Stimulated activated memory B cell treated with anti-CD40 and anti-IgM and Interleukin-4, amounts not matched to agents 10 μg/mL and 1 μg/mL and 100 μg/mL, for 72 hours (primary cell): ENCODE data around the gene HMX1.

Source experiments
- ATAC-seq: fragments of 150-1000 bp; cut with Tn5 transposase; 2 replicates; pipeline ENCODE4 v1.10.0; 2021
- H3K27ac Mint-ChIP-seq: one replicate; pipeline ENCODE4 v1.8.0; 2022; ENCODE audit warnings: mild to moderate bottlenecking, mixed read lengths
- H3K27me3 Mint-ChIP-seq: one replicate; pipeline ENCODE4 v1.8.0; 2022; ENCODE audit warnings: mixed read lengths
- H3K36me3 Mint-ChIP-seq: one replicate; pipeline ENCODE4 v1.8.0; 2022; ENCODE audit warnings: mixed read lengths
- H3K4me1 Mint-ChIP-seq: one replicate; pipeline ENCODE4 v1.8.0; 2022; ENCODE audit warnings: mixed read lengths
- H3K4me3 Mint-ChIP-seq: one replicate; pipeline ENCODE4 v1.8.0; 2022; ENCODE audit warnings: mild to moderate bottlenecking, moderate library complexity, mixed read lengths
- H3K9me3 Mint-ChIP-seq: one replicate; pipeline ENCODE4 v1.8.0; 2022; ENCODE audit warnings: mixed read lengths

Gene HMX1

DNA sequence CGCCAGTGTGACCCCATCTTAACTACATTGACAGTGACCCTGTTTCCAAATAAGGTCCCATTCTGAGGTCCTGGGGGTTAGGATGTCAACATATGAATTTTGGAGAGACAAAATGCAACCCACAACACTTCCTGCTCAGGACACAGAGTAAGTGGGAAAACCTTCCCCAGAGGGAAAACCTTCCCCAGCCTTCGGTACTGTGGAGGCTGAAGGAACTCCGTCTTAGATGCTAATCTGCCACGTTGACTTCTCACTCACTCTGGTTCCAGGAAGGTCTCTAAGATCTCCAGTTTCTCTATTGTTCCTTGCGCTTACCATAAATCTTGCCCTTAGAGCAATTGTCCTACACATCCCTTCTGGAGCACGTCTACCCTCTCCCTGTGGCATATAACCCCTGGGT is 29.7 kb upstream of the HMX1 start:
- H3K36me3 Mint-ChIP-seq = no peaks in the 10 kb centered on the region
- ATAC-seq = no peak
- peaks cover 17% of the 10 kb centered on the region for H3K27me3 Mint-ChIP-seq
- H3K4me3 Mint-ChIP-seq = no peak overlapping the region
- no peaks in the 10 kb centered on the region for H3K4me1 Mint-ChIP-seq
- H3K9me3 Mint-ChIP-seq = peaks cover 9% of the 10 kb centered on the region
- H3K27ac Mint-ChIP-seq = no peak overlapping the region

DNA sequence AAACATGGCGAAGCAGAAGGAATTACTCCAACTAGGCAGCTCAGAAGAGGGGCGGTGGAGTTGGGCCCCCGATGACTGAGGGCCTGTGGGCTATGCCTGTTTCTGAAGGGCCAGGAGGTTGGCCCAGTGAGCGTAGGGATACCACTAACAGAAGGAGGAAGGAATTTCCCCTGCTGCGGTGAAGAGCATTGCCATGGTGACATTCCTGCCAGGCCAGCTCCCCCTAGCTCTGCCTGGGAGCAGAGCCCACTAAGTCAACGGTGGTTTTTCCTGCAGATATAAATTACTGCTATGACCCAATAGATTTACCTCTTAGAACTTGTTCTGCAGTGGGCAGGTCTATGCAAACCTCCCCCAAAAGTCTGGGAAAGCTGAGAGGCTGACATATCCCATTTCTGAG is 28.9 kb upstream of the HMX1 start:
- Mint-ChIP-seq H3K4me1 (no peaks in the 10 kb centered on the region), H3K27me3 (peaks cover 19% of the 10 kb centered on the region), H3K27ac (no peak overlapping the region), H3K9me3 (peaks cover 9% of the 10 kb centered on the region), H3K4me3 (no peak overlapping the region), H3K36me3 (no peaks in the 10 kb centered on the region)
- ATAC-seq = no peak

GRCh38 chr4:8898419-8898818 is 26.8 kb upstream of the HMX1 start:
- H3K27me3 Mint-ChIP-seq = peaks cover 41% of the 10 kb centered on the region
- H3K4me1 Mint-ChIP-seq = peaks cover 5% of the 10 kb centered on the region
- H3K4me3 Mint-ChIP-seq = no peak overlapping the region
- H3K36me3 Mint-ChIP-seq = no peaks in the 10 kb centered on the region
- ATAC-seq = no peak
- H3K27ac Mint-ChIP-seq = no peak overlapping the region
- H3K9me3 Mint-ChIP-seq = peaks cover 9% of the 10 kb centered on the region

DNA sequence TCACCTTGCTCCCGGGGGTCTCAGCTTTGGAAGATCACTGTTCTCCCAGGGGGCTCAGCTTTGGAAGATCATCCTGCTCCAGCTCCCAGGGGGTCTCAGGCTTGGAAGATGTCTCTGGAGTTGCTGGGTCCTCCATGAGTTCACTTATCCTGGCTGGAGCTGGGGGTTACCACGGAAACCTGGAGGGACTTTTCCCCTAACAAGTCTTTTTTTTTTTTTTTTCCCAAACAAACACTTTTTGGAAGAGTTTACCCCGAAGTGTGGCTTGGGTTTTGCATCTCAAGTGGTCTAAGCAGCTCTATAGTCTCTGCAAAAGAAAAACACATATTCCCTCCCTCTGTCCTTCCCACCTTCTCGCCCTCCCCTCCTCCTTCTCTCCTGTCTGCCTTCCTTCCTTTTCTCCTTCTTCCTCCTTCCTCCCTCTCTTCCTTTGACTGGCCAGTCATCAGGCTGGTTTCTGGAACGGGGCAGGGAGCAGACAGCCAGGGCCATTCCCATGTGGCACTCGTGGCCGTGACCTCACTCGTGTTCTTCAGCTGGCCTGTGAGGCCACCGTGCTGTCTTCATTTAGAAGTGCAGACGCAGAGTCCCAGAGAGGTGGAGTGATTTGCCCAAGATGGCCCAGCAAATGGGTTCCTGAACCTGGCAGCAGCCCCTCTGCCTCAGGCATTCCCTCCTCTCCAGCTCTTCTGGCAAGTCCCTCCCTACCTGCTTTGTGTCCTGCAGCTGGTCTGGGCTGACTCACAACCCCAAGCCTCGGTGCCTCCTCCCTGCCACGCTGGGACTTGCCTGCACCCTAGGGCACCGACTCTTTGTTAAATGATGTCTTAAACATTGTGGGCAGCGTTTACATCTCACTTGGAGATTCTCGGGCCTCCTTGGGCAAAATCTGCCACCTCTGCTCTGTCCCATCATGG is 25.9 kb upstream of the HMX1 start:
- H3K27ac Mint-ChIP-seq = no peak overlapping the region
- no peak for ATAC-seq

DNA sequence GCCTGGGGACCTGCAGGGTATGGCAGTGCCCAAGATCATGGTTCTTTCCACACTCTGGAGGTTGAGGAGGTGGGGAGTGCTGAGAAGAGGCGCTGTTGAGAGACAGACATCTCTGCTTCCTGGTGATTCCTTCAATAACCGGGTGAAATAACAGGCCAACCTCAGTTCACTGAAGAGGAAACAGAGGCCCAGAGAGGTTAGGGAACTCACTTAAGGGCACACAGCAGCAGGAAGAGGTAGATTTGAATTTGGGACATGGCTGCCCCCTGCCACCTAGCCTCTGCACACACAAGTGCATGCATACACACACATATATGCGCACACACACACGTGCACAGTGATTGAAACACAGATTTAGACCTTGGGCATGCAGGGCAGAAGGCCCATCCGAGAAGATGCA is 24.9 kb upstream of the HMX1 start:
- Mint-ChIP-seq H3K36me3 (no peaks in the 10 kb centered on the region), H3K9me3 (peaks cover 5% of the 10 kb centered on the region), H3K4me1 (peaks cover 5% of the 10 kb centered on the region), H3K4me3 (no peak overlapping the region), H3K27ac (no peak overlapping the region), H3K27me3 (peaks cover 54% of the 10 kb centered on the region)
- no peak for ATAC-seq

More for the DNA sequence above, 25.9 kb upstream of the HMX1 start:
- Mint-ChIP-seq H3K27me3 (peaks cover 46% of the 10 kb centered on the region), H3K4me1 (peaks cover 5% of the 10 kb centered on the region), H3K4me3 (no peak overlapping the region), H3K36me3 (no peaks in the 10 kb centered on the region), H3K9me3 (peaks cover 9% of the 10 kb centered on the region)

GRCh38 chr4:8896071-8896470 is 24.4 kb upstream of the HMX1 start:
- H3K27ac Mint-ChIP-seq = no peak overlapping the region
- no peak overlapping the region for H3K4me3 Mint-ChIP-seq
- H3K36me3 Mint-ChIP-seq = no peaks in the 10 kb centered on the region
- H3K9me3 Mint-ChIP-seq = peaks cover 3% of the 10 kb centered on the region
- peaks cover 5% of the 10 kb centered on the region for H3K4me1 Mint-ChIP-seq
- ATAC-seq = no peak
- peaks cover 58% of the 10 kb centered on the region for H3K27me3 Mint-ChIP-seq

GRCh38 chr4:8895295-8895694 is 23.7 kb upstream of the HMX1 start:
- Mint-ChIP-seq H3K27ac (no peak overlapping the region), H3K4me3 (no peak overlapping the region), H3K36me3 (no peaks in the 10 kb centered on the region), H3K27me3 (peaks cover 66% of the 10 kb centered on the region), H3K9me3 (peaks cover 3% of the 10 kb centered on the region), H3K4me1 (peaks cover 5% of the 10 kb centered on the region)
- ATAC-seq = no peak

- no peaks in the 10 kb centered on the region for H3K36me3 Mint-ChIP-seq
- peaks cover 5% of the 10 kb centered on the region for H3K4me1 Mint-ChIP-seq
- H3K4me3 Mint-ChIP-seq = no peak overlapping the region
- peaks cover 3% of the 10 kb centered on the region for H3K9me3 Mint-ChIP-seq
- no peak for ATAC-seq
- no peak overlapping the region for H3K27ac Mint-ChIP-seq
- peaks cover 69% of the 10 kb centered on the region for H3K27me3 Mint-ChIP-seq
Measured at GRCh38 chr4:8894424-8894816, 22.8 kb upstream of the HMX1 start.

DNA sequence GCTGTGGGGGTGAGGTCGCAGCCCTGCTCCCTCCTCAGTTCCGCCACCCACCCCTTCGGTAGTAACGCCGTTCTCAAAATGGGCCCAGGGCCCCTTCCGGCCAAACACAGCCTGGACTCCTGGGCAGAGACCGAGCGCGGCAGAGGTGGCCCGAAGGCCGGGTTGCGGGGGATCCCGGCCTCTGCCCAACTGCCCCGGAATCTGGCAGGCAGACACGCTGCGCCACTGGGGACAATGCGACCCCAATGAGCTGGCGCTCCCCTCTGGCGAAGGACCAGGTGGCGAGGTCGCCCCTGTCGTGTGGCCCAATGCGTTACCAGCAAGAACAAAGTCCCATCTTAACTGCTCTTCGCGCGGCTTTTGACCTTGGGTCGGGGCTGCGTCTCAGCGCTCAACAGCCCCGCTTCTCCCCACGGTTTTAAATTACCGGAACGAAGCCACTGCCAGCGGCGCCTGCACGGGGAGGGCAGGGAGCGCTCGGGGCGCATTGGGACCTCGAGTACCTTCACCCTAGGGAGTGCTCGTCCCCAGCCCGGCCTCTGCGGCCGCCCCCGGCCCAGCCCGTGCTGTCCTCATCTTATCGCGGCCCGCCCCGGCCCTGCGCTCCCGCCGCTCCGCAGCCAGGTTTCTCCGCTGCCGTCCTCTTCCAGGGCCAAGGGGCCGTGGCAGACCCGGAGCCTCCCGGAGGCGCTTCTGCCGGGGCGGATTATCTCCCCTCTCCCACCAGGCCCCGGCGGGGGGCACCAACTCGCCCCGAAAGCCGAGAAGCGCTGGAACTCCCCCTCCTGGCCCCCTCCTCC is 22.2 kb upstream of the HMX1 start:
- peaks cover 75% of the 10 kb centered on the region for H3K27me3 Mint-ChIP-seq
- H3K36me3 Mint-ChIP-seq = no peaks in the 10 kb centered on the region
- no peak overlapping the region for H3K4me3 Mint-ChIP-seq
- ATAC-seq = no peak
- no peak overlapping the region for H3K27ac Mint-ChIP-seq
- peaks cover 5% of the 10 kb centered on the region for H3K4me1 Mint-ChIP-seq
- H3K9me3 Mint-ChIP-seq = peaks cover 3% of the 10 kb centered on the region

DNA sequence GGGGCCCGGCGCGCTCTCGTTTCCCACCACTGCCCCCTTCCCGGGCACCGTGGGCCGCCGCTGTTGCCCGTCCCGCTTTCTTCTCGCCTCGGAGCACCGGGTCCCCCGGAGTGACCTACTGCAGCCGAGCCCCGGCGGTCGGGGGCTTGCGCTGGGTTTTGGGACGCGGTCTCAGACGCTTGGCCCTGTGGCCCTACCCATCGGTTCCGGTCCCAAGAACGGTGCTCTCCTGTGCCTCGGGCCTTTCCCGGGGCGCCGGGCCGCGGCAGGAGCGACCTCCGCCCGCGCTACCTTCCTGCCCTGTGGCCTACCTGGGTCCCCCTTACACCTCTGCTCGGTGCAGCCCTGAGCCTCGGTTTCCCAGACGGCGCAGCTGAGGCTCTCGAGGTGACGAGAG is 21.6 kb upstream of the HMX1 start:
- no peak for ATAC-seq
- H3K27ac Mint-ChIP-seq = no peak overlapping the region
- H3K4me1 Mint-ChIP-seq = peaks cover 5% of the 10 kb centered on the region
- no peaks in the 10 kb centered on the region for H3K36me3 Mint-ChIP-seq
- H3K27me3 Mint-ChIP-seq = peaks cover 78% of the 10 kb centered on the region
- no peak overlapping the region for H3K4me3 Mint-ChIP-seq
- H3K9me3 Mint-ChIP-seq = peaks cover 3% of the 10 kb centered on the region

DNA sequence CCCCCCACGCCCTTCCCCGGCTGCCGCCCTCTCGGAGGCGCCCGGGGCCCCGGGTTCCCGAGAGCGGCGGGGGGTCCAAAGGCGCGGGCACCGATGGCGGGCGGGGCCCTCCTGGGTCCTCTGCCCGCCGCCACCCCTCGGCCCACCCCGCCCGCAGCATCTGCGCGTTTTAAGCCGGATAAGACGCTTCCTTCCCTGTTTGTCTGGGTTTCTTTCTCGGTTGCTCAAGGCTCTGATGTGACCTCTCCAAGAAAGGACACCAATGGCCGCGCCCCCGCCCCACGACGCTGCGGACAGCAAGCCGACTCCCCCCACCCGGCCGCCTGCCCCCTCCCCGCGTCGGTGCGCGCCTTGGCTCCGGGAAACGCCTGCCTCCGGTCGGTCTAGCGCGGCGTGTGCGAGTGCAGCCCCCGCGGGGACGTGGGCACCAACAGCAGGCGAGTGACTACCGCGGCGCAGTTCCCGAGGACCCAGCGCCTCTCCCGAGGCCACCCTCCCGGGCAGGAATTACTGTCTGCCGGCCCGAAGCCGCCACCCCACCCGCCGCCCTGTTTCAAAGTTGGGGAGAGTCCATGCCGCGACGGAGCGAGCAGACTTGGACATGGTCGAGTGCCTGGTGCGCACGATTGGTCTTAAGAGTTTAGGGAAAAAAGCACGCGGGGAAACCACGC is 21.1 kb upstream of the HMX1 start:
- Mint-ChIP-seq H3K9me3 (no peaks in the 10 kb centered on the region), H3K4me3 (no peak overlapping the region), H3K27ac (no peak overlapping the region), H3K36me3 (no peaks in the 10 kb centered on the region), H3K27me3 (peaks cover 78% of the 10 kb centered on the region), H3K4me1 (peaks cover 5% of the 10 kb centered on the region)
- no peak for ATAC-seq

GRCh38 chr4:8891646-8892555 is 20.3 kb upstream of the HMX1 start:
- no peak for ATAC-seq
- peaks cover 5% of the 10 kb centered on the region for H3K4me1 Mint-ChIP-seq
- peaks cover 78% of the 10 kb centered on the region for H3K27me3 Mint-ChIP-seq
- H3K9me3 Mint-ChIP-seq = no peaks in the 10 kb centered on the region
- H3K4me3 Mint-ChIP-seq = no peak overlapping the region
- H3K36me3 Mint-ChIP-seq = no peaks in the 10 kb centered on the region
- no peak overlapping the region for H3K27ac Mint-ChIP-seq

- no peak overlapping the region for H3K4me3 Mint-ChIP-seq
- no peak for ATAC-seq
- H3K36me3 Mint-ChIP-seq = no peaks in the 10 kb centered on the region
- no peak overlapping the region for H3K27ac Mint-ChIP-seq
- peaks cover 85% of the 10 kb centered on the region for H3K27me3 Mint-ChIP-seq
- peaks cover 5% of the 10 kb centered on the region for H3K4me1 Mint-ChIP-seq
- no peaks in the 10 kb centered on the region for H3K9me3 Mint-ChIP-seq
Measured at GRCh38 chr4:8891255-8891645, 19.6 kb upstream of the HMX1 start.

- no peak for ATAC-seq
- Mint-ChIP-seq H3K27me3 (peaks cover 75% of the 10 kb centered on the region), H3K36me3 (no peaks in the 10 kb centered on the region), H3K4me3 (no peak overlapping the region), H3K9me3 (no peaks in the 10 kb centered on the region), H3K27ac (no peak overlapping the region), H3K4me1 (no peaks in the 10 kb centered on the region)
Measured at GRCh38 chr4:8888856-8889255, 17.2 kb upstream of the HMX1 start.
